HG03439 (cell line): ENCODE data around the gene ENHO.

Source experiments
- ATAC-seq: cut with Tn5 transposase; IDR thresholded peaks from one replicate; pipeline ENCODE4 v1.9.1; 2021; ENCODE audit warnings: mild to moderate bottlenecking, moderate library complexity; ENCODE audit not compliant: unreplicated experiment

Gene ENHO

DNA sequence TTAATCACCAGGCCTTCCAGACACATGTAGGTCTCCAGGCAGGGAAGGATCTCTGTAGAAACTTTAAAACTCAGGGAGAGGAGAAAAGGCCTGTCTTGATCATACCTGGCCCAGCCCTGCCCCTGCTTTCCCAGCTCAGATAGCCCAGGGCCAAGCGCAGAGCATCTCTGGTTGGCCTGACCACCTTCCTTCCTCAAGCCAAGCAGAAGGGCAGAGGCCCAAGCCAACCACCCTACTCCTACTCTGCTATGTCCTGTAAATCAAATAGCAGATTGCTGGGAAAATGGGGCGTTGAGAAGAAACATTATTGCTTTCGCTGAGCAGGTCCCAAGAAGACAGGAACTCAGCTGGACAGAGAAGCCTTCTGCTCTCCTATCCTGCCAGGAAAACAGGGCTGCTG lies 14.3 kb downstream of the ENHO start:
- ATAC-seq = no peak

DNA sequence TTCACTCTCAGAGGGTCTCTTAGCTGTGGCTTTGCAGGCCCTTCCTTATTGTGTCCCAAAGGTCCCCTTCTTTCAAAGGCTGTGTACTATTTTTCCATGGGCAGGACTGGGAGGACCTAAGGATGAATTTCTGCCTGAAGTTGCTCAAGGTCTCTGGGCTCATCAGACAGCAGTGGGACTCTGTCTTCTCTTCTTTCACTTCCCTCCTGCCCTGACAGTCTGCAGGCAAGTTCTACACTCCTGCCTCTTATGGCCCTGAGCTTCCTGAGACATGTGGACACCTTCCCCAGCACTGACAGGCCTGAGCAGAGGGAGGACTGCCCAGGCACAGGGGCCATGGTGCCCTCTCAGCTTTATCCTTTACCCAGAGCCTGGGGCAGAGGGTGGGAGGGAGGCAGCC lies 14.8 kb downstream of the ENHO start:
- ATAC-seq = no peak

DNA sequence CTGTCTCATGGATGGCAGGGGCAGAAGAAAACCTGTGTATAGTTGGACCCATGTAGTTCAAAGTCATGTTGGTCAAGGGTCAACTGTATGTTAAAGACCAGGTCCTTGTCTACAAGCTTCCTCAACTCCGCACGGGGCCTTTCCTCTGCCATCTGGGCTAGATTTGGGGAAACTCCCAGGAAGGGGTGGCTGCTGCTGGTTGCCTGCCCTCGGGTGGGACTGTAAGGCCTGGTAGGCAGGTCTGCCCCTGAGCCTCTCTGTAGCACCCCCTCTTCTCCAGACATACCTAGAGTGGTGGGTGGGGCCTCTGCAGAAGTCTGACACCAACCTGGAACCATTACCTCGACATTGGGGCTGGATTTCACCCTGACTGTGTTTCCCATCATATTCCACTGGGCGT lies 15.2 kb downstream of the ENHO start:
- no peak for ATAC-seq

DNA sequence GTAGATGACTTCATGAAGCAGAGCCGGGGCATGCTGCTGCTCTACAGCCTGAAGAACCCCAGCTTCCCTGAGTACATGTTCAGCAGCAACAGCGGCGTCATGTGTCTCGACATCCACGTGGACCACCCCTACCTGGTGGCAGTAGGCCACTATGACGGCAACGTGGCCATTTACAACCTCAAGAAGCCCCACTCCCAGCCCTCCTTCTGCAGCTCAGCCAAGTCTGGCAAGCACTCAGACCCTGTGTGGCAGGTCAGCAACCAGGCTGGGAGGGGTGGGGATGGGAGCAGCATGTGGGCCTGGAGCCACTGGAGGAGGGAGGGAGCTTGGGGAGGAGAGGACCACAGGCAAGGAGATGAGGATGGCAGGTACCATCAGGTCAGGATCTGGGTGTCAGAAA lies 16.2 kb downstream of the ENHO start:
- ATAC-seq = no peak

DNA sequence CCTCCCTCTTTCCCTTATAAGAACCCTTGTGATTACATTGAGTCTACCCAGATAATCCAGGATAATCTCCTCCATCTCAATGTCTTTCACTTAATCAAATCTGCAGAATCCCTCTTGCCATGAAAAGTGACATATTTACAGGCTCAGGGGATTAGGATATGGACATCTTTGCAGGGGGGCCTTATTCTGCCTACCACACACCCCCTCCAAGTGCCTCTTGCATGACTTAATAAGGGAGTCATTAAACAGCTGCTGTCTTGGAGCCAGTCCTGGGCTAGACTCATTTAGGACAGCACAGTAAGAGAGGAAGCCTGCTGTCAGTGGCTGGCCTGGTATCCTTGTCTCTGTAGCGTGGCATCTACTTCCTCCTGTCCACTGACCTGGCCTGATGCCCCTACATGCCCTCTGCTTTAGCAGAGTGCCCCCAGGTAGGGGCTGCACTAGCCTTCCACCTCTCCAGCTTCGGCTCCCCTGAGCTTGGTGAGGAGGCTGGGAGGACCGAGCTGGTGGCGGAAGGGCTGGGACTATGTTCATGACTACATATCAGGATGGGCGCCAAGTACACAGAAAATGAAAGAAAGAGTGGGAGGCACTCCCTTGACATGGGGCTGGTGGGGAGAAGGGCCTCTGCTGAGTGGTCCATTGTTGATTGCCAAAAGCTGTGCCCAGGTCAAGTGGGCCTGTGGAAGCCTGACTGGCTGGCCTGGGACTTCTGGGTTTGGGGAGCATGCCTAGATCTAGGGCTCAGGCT lies 17.2 kb downstream of the ENHO start:
- no peak for ATAC-seq

DNA sequence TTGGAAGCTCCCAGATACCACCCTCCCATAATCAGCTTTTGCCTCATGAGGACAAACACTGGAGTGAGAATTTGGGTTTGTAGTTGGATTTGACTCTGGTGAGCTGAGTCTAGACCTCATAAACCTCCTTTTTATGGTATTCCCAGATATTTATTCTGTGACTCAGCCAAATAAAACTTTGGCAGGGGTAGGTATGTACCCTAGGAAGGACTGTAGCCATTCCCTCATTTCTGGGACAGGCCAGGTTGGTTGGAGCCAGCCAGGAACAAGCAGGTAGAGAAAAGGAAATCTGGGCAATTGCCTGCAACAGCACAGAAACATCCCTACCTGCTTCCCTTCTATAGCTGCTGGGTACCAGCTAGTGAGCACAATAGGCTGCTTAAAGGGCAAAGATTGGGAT lies 19.4 kb downstream of the ENHO start:
- ATAC-seq = no peak

DNA sequence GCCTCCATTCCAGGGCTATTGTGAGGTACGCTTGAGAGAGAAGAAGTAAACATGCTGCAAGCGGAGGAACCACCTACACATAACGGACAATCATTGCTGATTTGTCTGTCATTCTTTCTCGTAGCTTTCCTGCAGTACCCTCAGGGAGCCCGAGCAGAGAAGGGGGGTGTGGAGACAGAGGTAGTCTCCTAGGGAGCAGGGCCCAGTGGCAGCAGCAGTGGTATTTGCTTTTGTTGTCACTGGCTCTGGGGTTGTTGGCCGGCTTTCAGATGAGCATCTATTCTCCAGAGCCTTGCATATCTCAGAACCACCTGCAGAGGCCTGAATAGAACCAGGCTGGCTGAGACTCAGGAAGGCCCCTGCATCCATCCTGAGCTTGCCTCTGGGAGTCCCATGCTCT lies 19.9 kb downstream of the ENHO start:
- no peak for ATAC-seq

DNA sequence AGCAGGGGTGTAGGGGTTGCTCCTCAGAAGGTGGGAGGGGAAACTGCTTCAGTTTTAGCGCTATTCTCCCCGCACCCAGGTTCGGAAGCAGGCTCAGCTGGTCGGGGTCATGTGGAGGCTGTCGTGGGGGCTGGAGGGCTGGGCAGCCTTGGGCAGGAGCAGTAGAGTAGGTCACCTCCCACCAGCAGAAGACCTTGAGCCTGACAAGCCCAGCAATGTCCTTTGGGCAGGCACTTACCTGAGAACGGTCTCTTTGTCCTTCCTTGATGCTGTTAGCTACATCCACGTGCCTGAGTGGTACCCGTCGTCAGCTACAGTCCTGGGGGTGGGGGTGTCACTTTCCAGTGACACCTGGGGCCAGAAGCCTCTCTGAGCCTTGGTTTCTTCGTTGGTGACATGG lies 20.3 kb downstream of the ENHO start:
- ATAC-seq = no peak

DNA sequence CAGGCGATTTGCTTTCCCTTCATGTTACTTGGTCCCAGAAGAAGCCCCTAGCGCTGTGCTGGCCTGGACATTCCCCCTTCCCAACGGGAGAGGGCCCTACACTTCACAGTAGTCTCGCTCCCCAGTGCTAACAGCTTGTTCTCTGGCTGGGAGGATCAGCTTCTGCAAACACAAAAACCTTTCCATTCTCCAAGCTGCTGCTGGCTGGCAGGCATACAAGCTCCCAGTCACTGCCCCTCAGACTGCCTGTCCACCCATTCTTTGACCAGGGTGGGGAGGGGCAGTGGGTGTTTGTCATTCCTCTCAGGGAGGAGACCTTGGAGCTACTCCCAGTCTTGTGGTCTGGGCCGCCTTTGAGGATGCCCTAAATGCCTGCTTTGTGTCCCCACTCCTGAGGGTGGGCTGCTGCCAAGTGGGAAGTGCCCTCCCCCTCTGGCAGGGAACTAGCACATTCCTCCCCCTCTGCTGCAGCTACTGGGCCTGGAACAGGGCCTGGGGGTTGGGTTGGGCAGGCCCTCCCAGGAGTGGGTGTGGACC lies 20.8 kb downstream of the ENHO start:
- no peak for ATAC-seq

DNA sequence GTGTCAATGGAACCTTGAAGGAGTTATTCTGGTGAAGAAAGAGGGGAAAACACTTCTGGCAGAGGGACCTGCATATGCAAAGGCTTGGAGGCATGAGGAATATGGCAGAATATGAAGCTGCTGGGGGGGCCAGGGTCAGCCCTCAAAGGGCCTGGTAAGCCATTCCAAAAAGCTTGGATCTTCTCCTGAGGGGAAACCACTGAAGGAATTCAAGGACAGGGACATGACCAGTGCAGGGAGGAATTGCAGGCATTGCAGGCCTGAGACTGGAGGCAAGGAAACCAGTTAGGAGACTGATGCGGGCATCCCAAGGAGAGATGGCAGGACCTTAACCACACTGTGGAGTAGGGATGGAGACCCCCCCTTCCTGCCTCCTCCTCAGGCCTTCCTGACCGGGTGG lies 21.4 kb downstream of the ENHO start:
- ATAC-seq = no peak

DNA sequence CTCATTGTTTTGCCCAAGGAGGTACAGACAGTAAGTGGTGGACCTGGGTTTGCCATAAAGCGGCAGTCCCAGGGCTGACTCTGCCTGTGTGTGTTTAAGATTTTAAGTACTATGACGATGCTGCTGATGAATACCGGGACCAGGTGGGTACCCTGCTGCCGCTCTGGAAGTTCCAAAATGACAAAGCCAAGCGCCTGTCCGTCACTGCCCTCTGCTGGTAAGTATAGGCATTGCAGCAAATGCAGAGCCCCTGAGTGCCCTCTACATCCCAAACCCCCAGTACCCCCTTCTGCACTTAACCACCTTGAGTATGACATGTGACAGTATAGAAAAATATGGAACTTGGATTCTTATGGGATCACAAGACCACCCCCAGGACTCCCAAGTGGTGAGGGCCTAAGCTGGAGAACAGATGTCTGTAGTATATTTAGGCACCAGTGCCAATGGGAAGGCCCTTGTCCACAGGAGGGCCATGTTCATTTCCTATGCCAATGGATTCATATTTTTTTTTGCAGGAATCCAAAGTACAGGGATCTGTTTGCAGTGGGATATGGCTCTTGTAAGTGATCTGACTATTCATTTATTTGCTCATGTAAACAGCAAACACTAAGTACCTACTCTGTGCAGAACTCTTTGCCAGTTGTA lies 22.0 kb downstream of the ENHO start:
- no peak for ATAC-seq

DNA sequence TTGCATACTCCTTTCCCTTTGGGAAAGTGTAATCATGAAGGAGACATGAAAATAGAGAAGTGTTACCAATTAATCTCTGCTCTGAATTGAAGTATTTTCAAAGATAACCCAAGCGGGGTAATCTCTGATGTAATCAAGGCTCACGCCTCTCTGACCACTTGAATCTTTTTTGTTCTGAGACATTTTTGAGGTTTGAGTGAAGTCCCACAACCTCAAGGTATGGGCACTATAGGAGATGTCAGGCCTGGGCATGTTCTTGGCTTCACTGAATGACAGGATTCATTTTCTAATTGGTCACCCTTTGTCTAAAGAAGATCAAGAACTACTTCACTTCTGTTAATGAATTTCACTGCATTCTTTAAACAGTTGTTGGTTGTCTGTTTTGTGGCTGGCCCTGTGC lies 23.7 kb downstream of the ENHO start:
- ATAC-seq = no peak

DNA sequence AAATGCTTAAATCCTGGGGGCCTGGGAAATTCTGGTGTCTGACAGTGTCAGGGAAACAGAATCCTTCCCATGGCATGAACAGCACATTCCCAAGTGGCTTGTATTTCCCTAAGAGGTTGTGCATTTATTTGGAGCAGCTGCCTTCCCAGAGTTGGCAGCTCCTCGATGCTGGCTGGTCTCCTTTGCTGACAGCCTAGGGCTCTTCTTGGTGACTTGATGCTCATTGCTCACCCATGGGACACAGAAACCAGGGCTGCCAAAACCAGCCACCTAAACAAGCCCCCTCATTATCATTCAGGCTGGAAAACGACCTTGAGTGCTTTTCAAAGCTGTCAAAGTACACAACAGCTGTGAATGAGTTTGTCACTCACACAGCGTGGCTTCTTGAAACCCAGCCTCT lies 24.2 kb downstream of the ENHO start:
- no peak for ATAC-seq

DNA sequence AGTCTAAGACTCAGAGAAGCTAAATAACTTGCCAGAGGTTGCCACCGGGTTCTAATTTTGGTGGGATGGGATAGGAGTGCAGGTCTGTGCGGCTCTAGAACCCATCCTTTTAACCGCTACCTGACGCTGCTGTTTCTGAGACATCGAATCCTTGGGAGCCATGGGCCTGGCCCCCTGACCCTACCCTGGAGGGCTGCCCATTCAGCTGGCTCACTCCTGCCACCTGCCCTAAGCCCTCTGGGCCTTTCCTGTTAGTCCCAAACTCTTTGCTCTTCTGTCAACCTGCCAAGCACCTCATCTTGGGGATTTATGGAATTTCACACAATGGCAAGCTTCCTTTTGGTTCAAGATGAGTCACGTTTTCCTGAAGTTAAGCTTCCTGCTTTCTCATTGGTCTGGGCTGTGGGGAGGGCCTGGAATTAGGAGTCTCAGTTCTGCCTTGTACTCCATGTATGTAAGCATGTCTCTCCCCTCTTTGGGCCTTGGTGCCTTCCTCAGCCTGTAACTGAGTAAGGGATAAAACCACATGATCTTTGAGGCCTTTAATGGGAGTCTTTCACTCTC lies 26.6 kb downstream of the ENHO start:
- ATAC-seq = no peak

DNA sequence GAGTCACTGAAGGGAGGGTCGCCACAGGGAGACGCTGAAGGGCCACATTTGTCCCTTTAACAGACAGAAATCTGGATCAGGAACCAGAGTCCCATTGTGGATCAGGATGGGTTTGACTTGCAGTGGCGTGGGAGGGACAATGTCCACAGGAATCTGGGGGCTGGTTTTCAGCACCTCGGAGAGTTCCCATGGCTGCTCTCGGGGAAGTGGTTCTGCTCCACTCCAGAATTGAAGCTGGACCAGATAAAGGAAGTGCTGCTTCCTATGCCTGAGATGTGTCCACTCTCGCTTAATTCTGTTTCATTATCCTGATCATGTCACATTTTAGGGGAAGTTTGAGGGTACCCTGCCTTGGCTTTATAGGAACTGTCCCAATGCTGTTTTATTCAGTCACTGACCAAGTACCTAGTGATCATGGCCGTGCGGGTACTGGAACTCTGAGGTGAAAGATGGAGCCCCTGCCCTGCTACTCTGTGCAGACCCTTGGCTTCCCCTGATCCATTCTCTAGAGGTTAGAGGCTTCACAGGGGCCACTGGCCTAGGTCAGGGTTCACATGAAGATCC lies 28.7 kb downstream of the ENHO start:
- no peak for ATAC-seq

DNA sequence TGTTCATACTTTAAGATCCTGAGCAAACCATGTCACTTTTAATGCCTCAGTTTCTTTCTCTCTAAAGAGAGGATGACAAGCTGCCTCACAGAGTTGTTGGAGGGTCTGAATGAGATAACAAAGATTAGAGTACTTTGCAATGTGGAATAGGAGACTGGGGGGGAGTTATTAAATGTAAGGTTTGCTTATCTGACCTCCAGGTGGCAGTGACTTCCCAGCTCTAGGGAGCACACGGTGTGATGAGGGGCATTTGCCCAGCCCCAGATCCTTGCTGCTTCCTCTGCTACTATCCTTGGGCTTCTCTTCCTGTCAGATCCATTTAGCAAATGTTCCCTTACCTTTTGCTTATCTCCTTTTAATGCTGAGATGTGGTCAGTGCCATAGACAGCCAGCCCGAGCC lies 30.7 kb downstream of the ENHO start:
- ATAC-seq = no peak

DNA sequence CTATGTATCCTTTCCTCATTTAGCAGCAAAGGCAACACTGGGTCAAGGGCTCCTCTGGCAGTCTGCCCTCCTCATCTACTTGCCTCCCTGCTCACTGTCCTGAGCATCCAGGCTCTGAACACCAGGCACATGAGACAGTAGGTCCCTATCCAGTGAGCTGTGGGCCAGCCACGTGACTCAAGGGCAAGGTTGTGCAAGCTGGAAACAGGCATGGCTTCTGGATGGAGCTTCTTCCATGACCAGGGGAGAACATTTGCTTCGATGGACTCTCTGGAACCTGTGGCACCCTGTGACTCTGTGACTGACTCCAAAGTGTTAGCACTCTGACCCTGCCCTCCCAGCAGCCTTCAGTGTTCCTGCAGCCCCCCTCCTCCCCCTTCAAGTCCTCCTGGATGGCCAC lies 31.2 kb downstream of the ENHO start:
- ATAC-seq = no peak

DNA sequence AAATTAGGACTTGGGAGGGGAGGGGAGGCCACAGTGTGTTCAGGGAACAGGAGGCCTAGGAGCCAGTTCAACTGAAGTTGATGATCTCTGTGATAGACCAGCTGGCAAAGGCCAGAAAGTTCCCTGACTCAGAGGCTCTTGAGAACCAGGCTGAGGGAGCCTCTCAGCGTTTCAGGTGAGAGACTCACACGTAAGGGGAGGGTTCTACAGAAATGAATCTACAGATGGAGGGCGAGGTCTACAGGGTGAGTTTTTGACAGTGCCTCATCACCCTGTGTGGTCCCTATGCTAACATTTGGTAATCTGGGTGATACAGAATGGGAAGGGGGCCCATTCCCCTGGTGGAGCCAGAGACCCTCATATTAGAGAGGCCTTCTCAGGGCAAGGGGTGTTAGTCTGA lies 32.0 kb downstream of the ENHO start:
- ATAC-seq = no peak

DNA sequence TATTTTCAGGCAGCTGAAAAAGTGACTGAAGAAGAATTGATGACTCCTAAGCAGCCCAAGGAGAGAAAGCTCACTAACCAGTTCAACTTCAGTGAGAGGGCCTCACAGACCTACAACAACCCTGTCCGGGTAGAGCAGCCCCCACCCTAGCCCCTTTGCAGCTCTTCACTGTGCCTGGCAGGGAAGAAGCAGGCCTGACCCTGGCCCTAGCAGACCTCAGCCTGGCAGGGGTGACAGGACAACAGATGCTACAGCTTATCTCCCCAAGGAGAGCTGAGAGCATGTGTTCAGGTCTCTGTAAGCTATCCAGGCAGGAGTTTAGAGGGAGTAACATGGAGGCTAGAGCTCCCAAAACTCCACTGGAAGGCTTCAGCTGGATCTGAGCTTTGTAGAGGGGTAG lies 32.4 kb downstream of the ENHO start:
- ATAC-seq = no peak

DNA sequence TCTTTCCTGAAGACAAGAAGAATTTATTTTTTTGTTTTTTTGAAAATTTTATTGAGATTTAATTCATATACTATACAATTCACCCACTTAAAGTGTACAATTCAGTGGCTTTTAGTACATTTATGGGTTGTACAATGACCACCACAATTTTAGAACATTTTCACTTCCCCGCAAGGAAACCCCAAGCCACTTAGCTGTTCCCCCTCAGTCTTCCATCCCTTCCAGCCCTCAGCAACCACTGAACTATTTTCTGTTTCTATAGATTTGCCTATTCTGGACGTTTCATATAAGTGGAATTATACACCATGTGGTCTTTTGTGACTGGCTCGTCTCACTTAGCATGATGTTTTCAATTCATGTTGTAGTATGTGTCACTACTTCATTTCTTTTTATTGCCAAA lies 36.2 kb downstream of the ENHO start:
- no peak for ATAC-seq

DNA sequence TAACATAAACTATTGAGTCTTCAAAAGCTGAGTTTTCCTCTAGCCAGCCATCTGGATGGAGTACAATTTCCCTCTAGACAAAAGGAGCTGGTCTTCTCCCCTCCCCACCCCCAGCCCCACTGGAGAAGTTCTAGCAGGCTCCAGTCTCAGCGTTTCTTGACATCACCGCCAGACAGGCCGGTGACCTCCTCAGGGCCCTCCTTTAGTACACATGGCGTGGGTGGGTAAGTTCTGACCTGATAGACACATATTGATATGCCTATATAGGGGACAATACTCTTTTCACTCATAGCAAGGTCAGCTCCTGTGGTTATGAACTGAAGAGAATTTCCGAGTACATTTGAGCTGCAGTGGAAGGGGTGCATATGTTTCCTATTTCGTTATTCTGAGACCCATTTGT lies 37.0 kb downstream of the ENHO start:
- no peak for ATAC-seq

DNA sequence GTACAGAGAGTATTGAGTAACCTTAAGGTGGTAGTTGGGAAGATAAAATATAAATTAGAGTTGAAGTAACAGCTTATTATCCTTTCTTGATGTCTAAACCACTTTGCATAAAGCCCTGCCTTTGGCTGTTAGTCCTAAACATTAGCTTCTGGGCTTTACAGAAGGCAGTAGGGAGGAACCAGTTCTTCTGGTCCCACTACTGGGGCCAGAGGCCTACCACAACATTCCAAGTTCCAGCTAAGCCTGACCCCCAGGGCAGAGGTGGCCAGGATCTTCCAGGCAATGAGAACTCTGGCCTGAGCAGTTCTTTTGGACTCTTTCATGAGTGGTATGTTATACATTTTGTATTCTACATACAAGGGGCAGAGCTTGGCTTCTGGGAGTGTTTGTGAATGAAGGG lies 38.1 kb downstream of the ENHO start:
- no peak for ATAC-seq
